ENCODE results near the gene CDH4. TPM values are rescaled to one million over a fixed set of nuclear protein-coding genes. Genes with fewer than 3 reads are reported as not detected.

The CDH4 gene
- total RNA-seq, 1 experiment from 2014 or later: not detected

- H4K20me1 ChIP-seq (ENCODE audit: insufficient read depth): peaks cover 5% of the 10 kb centered on the region; the same call in 1 of the 2 replicates
- H3K36me3 ChIP-seq (ENCODE audit: low read depth): no peaks in the 10 kb centered on the region
- H3K4me1 ChIP-seq (replicated peaks; ENCODE audit: insufficient read depth): no peaks in the 10 kb centered on the region
- no TSS peak for BruUV-seq (replicated peaks)
- intact Hi-C loops (cut with micrococcal nuclease; ENCODE audit: unreplicated experiment): no loop called here
- no peak overlapping the region for H3K4me2 ChIP-seq
- TF ChIP-seq CTCF (conservative IDR thresholded peaks at IDR 0.05) (no peak), EZH2 (IDR thresholded peaks at IDR 0.05; ENCODE audit: low read depth) (no peak)
- DNase-seq: no peak
- H2AFZ ChIP-seq: no peak overlapping the region
- no peaks in the 10 kb centered on the region for H3K79me2 ChIP-seq (ENCODE audit: low read depth)
- no peak overlapping the region for H3K27ac ChIP-seq
- H3K4me3 ChIP-seq: no peak overlapping the region
- no peaks in the 10 kb centered on the region for H3K9me3 ChIP-seq (ENCODE audit: insufficient read depth, low read depth)
- ChIA-PET CTCF (no interaction called here), POLR2A (ENCODE audit: unreplicated experiment) (no interaction called here)
- H3K9me2 ChIP-seq (ENCODE audit: insufficient read depth): no peaks in the 10 kb centered on the region
- peaks cover 100% of the 10 kb centered on the region for H3K27me3 ChIP-seq (ENCODE audit: insufficient read depth, low read depth)
- no peaks in the 10 kb centered on the region for H3F3A ChIP-seq (ENCODE audit: insufficient read depth, low read depth)
These were observed 485.9 kb downstream of the CDH4 start for GRCh38 chr20:61737812-61738443.

GRCh38 chr20:61738601-61739069 is 486.6 kb downstream of the CDH4 start:
- ChIA-PET CTCF (no interaction called here), POLR2A (ENCODE audit: unreplicated experiment) (no interaction called here)
- H3K9me2 ChIP-seq (ENCODE audit: insufficient read depth): no peaks in the 10 kb centered on the region
- no peaks in the 10 kb centered on the region for H3F3A ChIP-seq (ENCODE audit: insufficient read depth, low read depth)
- DNase-seq: no peak
- no peaks in the 10 kb centered on the region for H3K4me1 ChIP-seq (replicated peaks; ENCODE audit: insufficient read depth)
- H3K4me3 ChIP-seq: no peak overlapping the region
- no peak overlapping the region for H2AFZ ChIP-seq
- H3K27ac ChIP-seq: no peak overlapping the region
- H3K36me3 ChIP-seq (ENCODE audit: low read depth): no peaks in the 10 kb centered on the region
- TF ChIP-seq EZH2 (IDR thresholded peaks at IDR 0.05; ENCODE audit: low read depth) (peak; percentile 81; the same call in 1 of the 2 replicates), CTCF (conservative IDR thresholded peaks at IDR 0.05) (no peak)
- H4K20me1 ChIP-seq (ENCODE audit: insufficient read depth): peaks cover 5% of the 10 kb centered on the region; the same call in 1 of the 2 replicates
- H3K9me3 ChIP-seq (ENCODE audit: insufficient read depth, low read depth): no peaks in the 10 kb centered on the region
- intact Hi-C loops (cut with micrococcal nuclease; ENCODE audit: unreplicated experiment): no loop called here
- no TSS peak for BruUV-seq (replicated peaks)
- H3K79me2 ChIP-seq (ENCODE audit: low read depth): no peaks in the 10 kb centered on the region
- no peak overlapping the region for H3K4me2 ChIP-seq
- H3K27me3 ChIP-seq (ENCODE audit: insufficient read depth, low read depth): peaks cover 100% of the 10 kb centered on the region

GRCh38 chr20:61739086-61739831 is 487.2 kb downstream of the CDH4 start:
- H3K27ac ChIP-seq: no peak overlapping the region
- POLR2A ChIA-PET (ENCODE audit: unreplicated experiment): no interaction called here
- H4K20me1 ChIP-seq (ENCODE audit: insufficient read depth): peaks cover 5% of the 10 kb centered on the region; the same call in 1 of the 2 replicates
- H3K9me2 ChIP-seq (ENCODE audit: insufficient read depth): no peaks in the 10 kb centered on the region
- H3K79me2 ChIP-seq (ENCODE audit: low read depth): no peaks in the 10 kb centered on the region
- H3K4me1 ChIP-seq (replicated peaks; ENCODE audit: insufficient read depth): no peaks in the 10 kb centered on the region
- H3K4me2 ChIP-seq: no peak overlapping the region
- DNase-seq: no peak
- no peaks in the 10 kb centered on the region for H3K9me3 ChIP-seq (ENCODE audit: insufficient read depth, low read depth)
- H3K4me3 ChIP-seq: no peak overlapping the region
- H3K36me3 ChIP-seq (ENCODE audit: low read depth): no peaks in the 10 kb centered on the region
- no TSS peak for BruUV-seq (replicated peaks)
- no peaks in the 10 kb centered on the region for H3F3A ChIP-seq (ENCODE audit: insufficient read depth, low read depth)
- H3K27me3 ChIP-seq (ENCODE audit: insufficient read depth, low read depth): peaks cover 100% of the 10 kb centered on the region
- intact Hi-C loops (cut with micrococcal nuclease; ENCODE audit: unreplicated experiment): no loop called here
- no peak overlapping the region for H2AFZ ChIP-seq
- CTCF ChIA-PET: no interaction called here
- TF ChIP-seq EZH2 (IDR thresholded peaks at IDR 0.05; ENCODE audit: low read depth): no peak; the same call in 1 of the 2 replicates
- no peak for TF ChIP-seq CTCF (conservative IDR thresholded peaks at IDR 0.05)
